ENCODE data around the gene BRF1. TPM values are rescaled to one million over a fixed set of nuclear protein-coding genes. Genes with fewer than 3 reads are reported as not detected.

Gene BRF1
- polyA plus RNA-seq, 3 donors = 16.8 to 20.4 (median 17.8) TPM

DNA sequence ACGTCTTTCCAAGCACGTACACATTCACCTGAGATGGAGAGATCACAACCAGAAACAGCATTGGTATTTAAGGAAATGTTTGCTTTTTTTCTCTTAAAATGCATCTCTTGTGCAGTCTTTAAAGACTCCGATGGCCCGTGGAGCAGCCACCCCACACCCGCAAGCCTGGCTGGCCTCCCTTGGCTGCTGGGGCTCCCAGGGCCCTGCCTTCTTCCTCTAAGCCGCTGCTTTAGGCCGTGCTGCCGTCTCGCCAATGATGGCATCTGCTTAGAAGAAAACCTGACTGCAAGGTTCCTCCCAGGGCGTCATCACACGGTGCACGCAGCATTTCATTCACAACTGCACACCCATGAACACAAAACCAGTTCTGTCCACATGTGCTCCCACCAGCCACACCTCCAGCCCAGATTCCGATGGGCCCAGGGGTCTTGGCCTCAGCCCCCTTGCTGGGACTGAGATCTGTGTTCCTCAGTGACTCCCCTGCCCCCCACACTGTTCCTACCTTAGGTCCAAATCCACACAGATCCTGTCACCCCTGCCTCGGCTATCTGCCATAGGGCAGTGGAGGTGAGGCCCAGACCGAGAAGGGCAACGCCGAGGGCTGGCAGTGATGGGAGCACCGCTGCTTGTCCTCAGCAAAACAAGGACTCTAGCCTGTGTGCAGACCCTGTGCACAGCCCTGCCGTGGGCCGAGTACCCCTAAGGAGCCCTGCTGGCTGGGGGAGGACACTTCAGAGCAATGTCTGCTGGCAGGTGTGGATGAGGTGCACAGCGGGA, 48.1 kb downstream of the BRF1 start:
- WGBS, 3 donors = 89 to 90% (median 89%) methylated on average over 21 of the region's 21 CpGs
- no peak overlapping the region for H3K27ac ChIP-seq (ENCODE audit: low read depth, low read length)

DNA sequence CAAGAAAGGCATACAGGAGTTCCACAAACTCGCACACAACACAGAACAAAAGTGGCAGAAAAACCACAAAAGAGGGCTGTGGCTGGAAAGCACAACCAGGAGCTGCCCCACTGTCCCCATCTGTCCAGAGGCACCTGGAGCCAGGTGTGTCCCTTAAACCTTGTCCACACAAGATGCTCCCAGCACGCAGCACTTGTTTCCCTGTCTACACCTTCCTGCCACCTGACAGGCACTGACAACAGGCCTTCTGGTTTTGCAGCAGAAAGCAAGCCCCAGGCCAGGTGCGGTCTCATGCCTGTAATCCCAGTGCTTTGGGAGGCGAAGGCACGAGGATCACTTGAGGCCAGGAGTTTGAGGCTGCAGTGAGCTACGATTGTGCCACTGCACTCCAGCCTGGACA, 48.9 kb downstream of the BRF1 start:
- 90 to 94% (median 93%) methylated on average over 6 of the region's 6 CpGs for WGBS, 3 donors
- no peak overlapping the region for H3K27ac ChIP-seq (ENCODE audit: low read depth, low read length)

- WGBS, 3 donors = 77 to 86% (median 84%) methylated on average over 4 of the region's 4 CpGs
- no peak overlapping the region for H3K27ac ChIP-seq (ENCODE audit: low read depth, low read length)
Observed at GRCh38 chr14:105250986-105251385, 49.8 kb downstream of the BRF1 start.

DNA sequence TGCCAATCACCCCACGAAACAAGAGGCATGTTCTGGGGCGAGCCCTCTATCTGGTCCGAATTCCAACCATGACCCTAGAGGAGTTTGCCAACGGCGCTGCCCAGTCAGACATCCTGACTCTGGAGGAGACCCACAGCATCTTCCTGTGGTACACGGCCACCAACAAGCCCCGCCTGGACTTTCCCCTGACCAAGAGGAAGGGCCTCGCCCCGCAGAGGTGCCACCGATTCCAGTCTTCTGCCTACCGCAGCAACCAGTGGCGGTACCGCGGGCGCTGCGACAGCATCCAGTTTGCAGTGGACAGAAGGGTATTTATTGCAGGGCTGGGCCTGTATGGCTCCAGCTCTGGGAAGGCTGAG, 50.8 kb downstream of the BRF1 start:
- 90 to 94% (median 92%) methylated on average over 16 of the region's 16 CpGs for WGBS, 3 donors
- no peak overlapping the region for H3K27ac ChIP-seq (ENCODE audit: low read depth, low read length)

- no peak overlapping the region for H3K27ac ChIP-seq (ENCODE audit: low read depth, low read length)
- 55 to 67% (median 57%) methylated on average over 60 to 62 of the region's 62 CpGs for WGBS, 3 donors
Observed at GRCh38 chr14:105249182-105250007, 51.4 kb downstream of the BRF1 start.

GRCh38 chr14:105248368-105249181, 52.2 kb downstream of the BRF1 start, which contains the start of gene BTBD6:
Gene BTBD6, plus strand, starts transcription at chr14:105248533. Its CDS starts 179 bp downstream, at chr14:105248712.
- H3K27ac ChIP-seq (ENCODE audit: low read depth, low read length) = peak within 1 kb of the TSS; percentile 71
- 0 to 35% (median 1%) methylated on average over 39 to 130 of the region's 130 CpGs for WGBS, 3 donors

- no peak overlapping the region for H3K27ac ChIP-seq (ENCODE audit: low read depth, low read length)
- 34 to 64% (median 41%) methylated on average over 42 of the region's 42 CpGs for WGBS, 3 donors
Observed at GRCh38 chr14:105247715-105248367, 53.0 kb downstream of the BRF1 start.

DNA sequence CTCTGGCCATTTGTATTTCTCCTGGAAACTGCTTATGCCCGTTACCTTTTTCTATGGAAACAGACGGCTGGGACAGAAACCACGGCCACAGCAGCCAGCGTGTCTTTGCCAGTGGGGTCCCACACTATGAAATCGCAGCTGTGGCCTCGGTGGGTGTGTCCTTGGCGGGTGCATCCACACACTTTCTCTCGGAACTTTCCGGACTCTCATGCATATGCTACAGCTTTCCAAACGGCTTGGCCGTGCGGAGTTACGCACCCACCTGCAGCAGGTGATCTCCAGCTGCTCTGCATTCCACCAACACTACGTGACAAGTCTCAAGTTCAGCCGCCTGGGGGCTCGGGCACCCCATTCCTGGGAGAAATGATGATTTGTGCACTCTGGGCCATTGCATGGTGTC, 53.8 kb downstream of the BRF1 start:
- H3K27ac ChIP-seq (ENCODE audit: low read depth, low read length) = no peak overlapping the region
- WGBS, 3 donors = 92 to 94% (median 93%) methylated on average over 16 of the region's 16 CpGs

GRCh38 chr14:105244334-105244733, 56.5 kb downstream of the BRF1 start:
- WGBS, 3 donors = 79 to 96% (median 93%) methylated on average over 10 of the region's 10 CpGs
- no peak overlapping the region for H3K27ac ChIP-seq (ENCODE audit: low read depth, low read length)

GRCh38 chr14:105241641-105242040, 59.2 kb downstream of the BRF1 start:
- WGBS, 3 donors = 86 to 96% (median 94%) methylated on average over 19 of the region's 19 CpGs
- H3K27ac ChIP-seq (ENCODE audit: low read depth, low read length) = no peak overlapping the region

DNA sequence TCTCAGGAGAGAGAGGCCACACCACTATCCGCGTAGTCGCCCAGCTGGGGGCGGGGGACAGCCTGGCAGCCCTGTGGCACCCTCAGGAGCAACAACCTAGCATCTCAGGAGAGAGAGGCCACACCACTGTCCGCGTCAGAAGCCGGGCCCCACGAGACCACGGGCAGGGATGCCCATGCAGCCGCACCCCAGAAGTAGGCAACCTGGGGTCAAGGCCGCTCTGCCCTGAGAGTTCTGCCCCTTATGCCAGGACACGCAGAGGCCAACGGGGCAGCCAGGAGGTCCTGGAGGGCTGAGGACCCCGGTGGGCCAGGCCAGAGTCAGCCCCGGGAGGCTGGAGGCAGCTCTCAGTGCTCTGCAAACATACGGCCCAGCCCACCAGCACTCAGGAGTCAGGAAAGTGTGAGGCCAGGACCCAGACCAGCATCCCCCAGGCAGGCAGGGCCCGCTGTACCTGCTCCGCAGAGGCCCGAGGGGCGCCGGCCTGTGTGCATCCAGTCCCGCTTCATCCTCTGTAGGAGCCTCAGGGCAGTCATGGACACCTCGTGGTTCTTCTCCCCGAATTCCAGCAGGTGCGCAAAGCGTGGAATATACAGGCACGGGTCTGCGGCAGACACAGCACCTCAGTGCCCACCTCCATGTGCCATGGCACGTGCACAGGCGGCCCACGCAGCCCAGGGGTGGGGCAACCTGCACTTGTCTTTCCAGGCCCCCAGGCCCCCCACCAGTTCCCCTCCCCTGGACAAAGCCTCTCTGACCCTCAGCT, 59.8 kb downstream of the BRF1 start:
- H3K27ac ChIP-seq (ENCODE audit: low read depth, low read length) = no peak overlapping the region
- 93 to 96% (median 96%) methylated on average over 25 to 27 of the region's 31 CpGs for WGBS, 3 donors

DNA sequence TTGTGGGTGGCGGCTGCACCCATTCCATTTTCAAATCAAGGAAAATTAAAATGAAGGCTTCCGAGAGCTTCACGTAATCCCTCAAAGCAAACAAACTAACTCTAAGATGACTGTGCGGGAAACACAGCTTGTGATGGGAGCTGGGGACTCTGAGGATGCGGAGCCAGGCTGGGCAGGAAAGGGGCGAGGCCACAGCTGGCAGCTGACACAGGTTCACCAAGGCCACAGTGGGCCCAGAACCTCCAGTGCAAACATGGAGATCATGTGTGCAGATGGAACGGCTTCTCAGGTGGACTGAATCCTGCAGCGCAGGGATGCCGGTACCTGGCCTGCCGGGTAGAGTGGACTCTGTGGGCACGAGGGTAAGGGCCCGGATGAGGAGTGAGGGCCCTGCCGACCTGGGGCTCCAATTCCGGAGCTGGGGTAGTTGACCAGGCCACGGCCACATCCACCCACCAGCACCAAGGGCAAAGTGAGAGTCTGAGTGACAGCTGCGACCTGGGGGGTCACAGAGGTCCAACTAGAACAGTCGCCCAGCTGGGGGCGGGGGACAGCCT, 71.6 kb downstream of the BRF1 start:
- H3K27ac ChIP-seq (ENCODE audit: low read depth, low read length) = no peak overlapping the region
- 72 to 91% (median 91%) methylated on average over 17 to 18 of the region's 18 CpGs for WGBS, 3 donors

GRCh38 chr14:105228562-105228961, 72.2 kb downstream of the BRF1 start:
- no peak overlapping the region for H3K27ac ChIP-seq (ENCODE audit: low read depth, low read length)
- WGBS, 3 donors = 76 to 79% (median 79%) methylated on average over 16 to 17 of the region's 17 CpGs

GRCh38 chr14:105227346-105227745, 73.5 kb downstream of the BRF1 start:
- H3K27ac ChIP-seq (ENCODE audit: low read depth, low read length) = no peak overlapping the region
- WGBS, 3 donors = 97 to 99% (median 97%) methylated on average over 14 of the region's 14 CpGs

DNA sequence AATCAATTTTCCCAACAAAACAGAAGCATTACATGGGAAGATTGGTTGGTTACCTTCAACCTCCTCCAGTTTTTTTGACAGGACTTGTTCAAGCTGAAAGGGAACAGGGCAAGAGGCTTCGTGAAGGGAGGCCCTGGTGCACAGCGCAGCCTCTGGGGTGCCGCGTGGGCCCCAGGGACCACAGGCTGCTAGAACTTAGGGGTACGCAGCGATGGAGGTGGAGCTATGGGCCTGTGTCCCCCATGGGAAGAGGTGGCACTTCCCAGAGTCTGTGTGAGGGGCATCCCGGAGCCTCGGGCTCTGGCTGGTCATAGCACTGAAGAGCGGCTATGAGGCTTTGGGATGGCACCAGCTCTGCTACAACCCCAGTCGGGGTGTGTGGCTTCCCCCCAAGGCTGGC, 74.6 kb downstream of the BRF1 start:
- no peak overlapping the region for H3K27ac ChIP-seq (ENCODE audit: low read depth, low read length)
- WGBS, 3 donors = 96 to 100% (median 97%) methylated on average over 10 of the region's 10 CpGs

DNA sequence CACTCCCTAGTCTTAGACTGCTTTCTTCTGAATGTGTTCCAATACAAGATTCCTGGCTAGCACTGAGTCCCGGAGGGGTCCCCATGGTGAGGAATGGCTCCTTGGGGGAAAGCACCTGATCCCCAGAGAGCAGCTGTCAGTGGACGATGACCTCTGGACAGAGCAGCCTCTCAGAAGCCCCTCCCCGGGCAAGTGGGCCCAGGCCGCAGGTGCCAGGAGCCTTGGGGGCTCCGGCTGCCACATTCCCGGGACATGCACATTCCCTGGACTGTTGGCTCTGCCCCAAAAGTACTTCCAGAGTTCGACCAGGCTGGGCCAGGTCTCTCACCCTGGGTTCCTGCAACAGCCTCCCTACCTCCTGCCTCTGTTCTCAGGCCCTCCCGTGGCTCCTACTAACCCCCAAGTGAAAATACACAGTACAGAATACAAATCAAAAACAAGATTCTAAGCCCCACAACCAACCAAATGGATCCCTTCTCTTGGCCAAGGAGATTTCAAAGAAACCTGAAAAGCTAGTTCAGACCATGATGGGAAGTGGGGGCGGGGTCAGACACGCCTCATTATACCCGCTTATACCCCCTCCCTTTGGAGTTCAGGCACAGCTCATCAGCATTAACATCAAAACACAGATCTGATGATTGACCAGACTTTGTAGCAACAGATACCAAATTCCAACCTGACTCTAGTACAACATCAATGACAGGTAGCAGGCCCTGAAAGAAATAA, 75.8 kb downstream of the BRF1 start:
- no peak overlapping the region for H3K27ac ChIP-seq (ENCODE audit: low read depth, low read length)
- WGBS, 3 donors = 82 to 86% (median 83%) methylated on average over 11 of the region's 11 CpGs

Data from adipose tissue (tissue), 3 donors.